Measurements from ENCODE around the gene RTP2. TPM values are rescaled to one million over a fixed set of nuclear protein-coding genes. Genes with fewer than 3 reads are reported as not detected.

RTP2 gene
- total RNA-seq, 1 experiment from 2014 or later = not detected

DNA sequence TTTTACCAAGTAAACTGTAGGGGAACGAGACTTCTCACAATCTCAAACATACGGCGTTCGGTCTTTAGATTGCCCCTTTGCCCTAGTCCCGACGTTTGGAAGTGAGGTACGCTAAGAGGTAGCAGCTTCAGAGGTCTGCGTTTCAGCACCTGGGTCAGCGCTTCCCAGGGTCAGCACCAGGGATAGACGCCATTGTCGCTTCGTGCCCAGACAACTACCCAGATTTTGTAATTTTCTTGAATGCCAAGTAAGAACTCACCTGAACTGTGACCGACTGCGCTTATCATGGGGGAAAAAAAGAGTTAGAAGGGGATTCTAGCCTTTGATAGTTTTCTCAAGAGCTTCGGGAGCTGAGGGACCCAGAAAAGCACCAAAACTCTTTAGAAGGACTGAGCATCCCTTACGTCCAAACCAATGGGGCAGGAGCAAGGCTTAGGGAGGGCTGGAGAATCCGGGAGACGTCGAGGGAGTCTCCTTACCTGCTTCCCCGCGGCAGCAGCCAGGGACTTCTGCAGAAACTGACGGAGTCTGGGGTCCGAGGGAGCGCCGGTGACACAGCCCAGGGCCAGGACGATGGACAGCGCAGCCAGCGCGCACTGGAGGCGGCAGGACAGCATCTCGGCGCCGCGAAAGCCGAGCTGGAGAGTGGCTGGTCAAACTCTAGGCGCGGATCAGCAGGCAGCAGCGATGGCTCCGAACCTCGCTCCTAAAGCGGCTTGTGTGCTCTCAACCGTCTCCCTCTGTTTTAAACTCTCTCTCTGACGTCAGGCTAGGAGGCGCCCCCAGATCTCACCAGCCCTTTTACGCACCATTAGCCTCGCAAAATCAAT, 32.5 kb downstream of the RTP2 start, which contains the start of gene SST:
SST (minus strand) TSS at position 720 of the 830 bp plus-strand sequence; CDS start at position 617, 103 bp downstream.
- H3K4me1 ChIP-seq (ENCODE audit: control insufficient read depth in 1 of 2, insufficient read depth in 2 of 2, low read length in 2 of 2) = no peaks in the 10 kb centered on the region
- POLR2A ChIA-PET = no interaction called here
- peaks cover 91% of the 10 kb centered on the region for H3K27me3 ChIP-seq (ENCODE audit: insufficient read depth, low read length)
- DNase-seq (ENCODE audit: low read depth, low spot score) (no peak), ATAC-seq (no peak)
- TF ChIP-seq, protein P1, sequence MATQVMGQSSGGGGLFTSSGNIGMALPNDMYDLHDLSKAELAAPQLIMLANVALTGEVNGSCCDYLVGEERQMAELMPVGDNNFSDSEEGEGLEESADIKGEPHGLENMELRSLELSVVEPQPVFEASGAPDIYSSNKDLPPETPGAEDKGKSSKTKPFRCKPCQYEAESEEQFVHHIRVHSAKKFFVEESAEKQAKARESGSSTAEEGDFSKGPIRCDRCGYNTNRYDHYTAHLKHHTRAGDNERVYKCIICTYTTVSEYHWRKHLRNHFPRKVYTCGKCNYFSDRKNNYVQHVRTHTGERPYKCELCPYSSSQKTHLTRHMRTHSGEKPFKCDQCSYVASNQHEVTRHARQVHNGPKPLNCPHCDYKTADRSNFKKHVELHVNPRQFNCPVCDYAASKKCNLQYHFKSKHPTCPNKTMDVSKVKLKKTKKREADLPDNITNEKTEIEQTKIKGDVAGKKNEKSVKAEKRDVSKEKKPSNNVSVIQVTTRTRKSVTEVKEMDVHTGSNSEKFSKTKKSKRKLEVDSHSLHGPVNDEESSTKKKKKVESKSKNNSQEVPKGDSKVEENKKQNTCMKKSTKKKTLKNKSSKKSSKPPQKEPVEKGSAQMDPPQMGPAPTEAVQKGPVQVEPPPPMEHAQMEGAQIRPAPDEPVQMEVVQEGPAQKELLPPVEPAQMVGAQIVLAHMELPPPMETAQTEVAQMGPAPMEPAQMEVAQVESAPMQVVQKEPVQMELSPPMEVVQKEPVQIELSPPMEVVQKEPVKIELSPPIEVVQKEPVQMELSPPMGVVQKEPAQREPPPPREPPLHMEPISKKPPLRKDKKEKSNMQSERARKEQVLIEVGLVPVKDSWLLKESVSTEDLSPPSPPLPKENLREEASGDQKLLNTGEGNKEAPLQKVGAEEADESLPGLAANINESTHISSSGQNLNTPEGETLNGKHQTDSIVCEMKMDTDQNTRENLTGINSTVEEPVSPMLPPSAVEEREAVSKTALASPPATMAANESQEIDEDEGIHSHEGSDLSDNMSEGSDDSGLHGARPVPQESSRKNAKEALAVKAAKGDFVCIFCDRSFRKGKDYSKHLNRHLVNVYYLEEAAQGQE (IDR thresholded peaks at IDR 0.05; ENCODE audit: low read depth) = peak; percentile 93
- TF ChIP-seq EZH2 (IDR thresholded peaks at IDR 0.05) = no peak
- no peaks in the 10 kb centered on the region for H3K9me2 ChIP-seq (ENCODE audit: insufficient read depth)
- no peak within 1 kb of the TSS for H3K27ac ChIP-seq (ENCODE audit: low read depth, low read length)
- RAD21 ChIA-PET (ENCODE audit: low non-redundant PET in 1 of 2, low total read pairs in 2 of 2, uncharacterized antibody in 2 of 2, unreplicated experiment in 2 of 2) = interaction anchor here in 1 of 2 experiments (0.9 kb wide), 1 partner anchor 9 kb away, joined by 3 read pairs; no protein-coding TSS in a partner anchor
- no peak within 1 kb of the TSS for H3K4me3 ChIP-seq (replicated peaks in 1 of 2; ENCODE audit: low read depth in 1 of 2, low read length in 2 of 2)
- CTCF ChIA-PET = interaction anchor here (2.0 to 3.9 kb wide), 2 partner anchors 54 to 350 kb away, joined by 6 to 24 read pairs; no protein-coding TSS in a partner anchor
- H3K9ac ChIP-seq (ENCODE audit: low read length) = no peak within 1 kb of the TSS
- no peak within 1 kb of the TSS for H3K4me2 ChIP-seq (ENCODE audit: low read length)
- no peak within 1 kb of the TSS for H2AFZ ChIP-seq (ENCODE audit: low read depth, low read length, poor library complexity, severe bottlenecking)
- H3K79me2 ChIP-seq (ENCODE audit: insufficient read depth, low read length) = no peaks in the 10 kb centered on the region
- no peaks in the 10 kb centered on the region for H3K9me3 ChIP-seq (ENCODE audit: control insufficient read depth in 1 of 2, insufficient read depth in 1 of 2, low read depth in 1 of 2, low read length in 2 of 2)
- intact Hi-C loops (cut with micrococcal nuclease) = loop anchor here (5.0 to 10.0 kb wide), 2 partner anchors 48 to 555 kb away; no protein-coding TSS in a partner anchor
- no peaks in the 10 kb centered on the region for H3K36me3 ChIP-seq (ENCODE audit: control insufficient read depth in 1 of 2, insufficient read depth in 2 of 2, low read length in 2 of 2)
- BruUV-seq (replicated peaks) = no TSS peak
- H4K20me1 ChIP-seq (ENCODE audit: insufficient read depth) = no peaks in the 10 kb centered on the region
